KMS-11 (cell line): ENCODE measurements around the gene SOHLH2.

Source experiments
- H2AFZ ChIP-seq: fragments of 200-600 bp; sonication (generic); 2 replicates; pipeline ENCODE4 v1.6.1; 2016; ENCODE audit warnings: antibody characterized with exemption, mixed run types, low read depth
- H3K27ac ChIP-seq: fragments of 200-600 bp; sonication (generic); 2 replicates; pipeline ENCODE4 v1.6.1; 2016; ENCODE audit warnings: mild to moderate bottlenecking, mixed run types
- H3K27me3 ChIP-seq: fragments of 200-600 bp; sonication (generic); 2 replicates; pipeline ENCODE4 v1.6.1; 2017; ENCODE audit warnings: mild to moderate bottlenecking, low read depth, mixed run types, moderate library complexity; ENCODE audit not compliant: insufficient read depth
- H3K36me3 ChIP-seq: fragments of 200-600 bp; sonication (generic); 2 replicates; pipeline ENCODE4 v1.6.1; 2017; ENCODE audit warnings: mild to moderate bottlenecking, mixed run types; ENCODE audit not compliant: insufficient read depth
- H3K4me1 ChIP-seq: fragments of 200-600 bp; sonication (generic); 2 replicates; pipeline ENCODE4 v1.6.1; 2016; ENCODE audit warnings: mild to moderate bottlenecking, low read depth, mixed run types; ENCODE audit not compliant: poor library complexity, severe bottlenecking
- H3K4me2 ChIP-seq: fragments of 200-600 bp; sonication (generic); 2 replicates; pipeline ENCODE4 v1.7.0; 2016; ENCODE audit warnings: mild to moderate bottlenecking, mixed run types
- H3K4me3 ChIP-seq: fragments of 200-600 bp; sonication (generic); IDR thresholded peaks from 2 replicates; pipeline ENCODE4 v1.6.1; 2017; ENCODE audit warnings: low read depth, low read length, mixed read lengths; ENCODE audit not compliant: insufficient read depth
- H3K79me2 ChIP-seq: fragments of 200-600 bp; sonication (generic); 2 replicates; pipeline ENCODE4 v1.6.1; 2016; ENCODE audit warnings: low read depth, mixed run types; ENCODE audit not compliant: insufficient read depth
- H3K9ac ChIP-seq: fragments of 200-600 bp; sonication (generic); 2 replicates; pipeline ENCODE4 v1.6.1; 2016; ENCODE audit warnings: mild to moderate bottlenecking, mixed run types
- H4K20me1 ChIP-seq: fragments of 200-600 bp; sonication (generic); 2 replicates; pipeline ENCODE4 v1.6.1; 2016; ENCODE audit warnings: mild to moderate bottlenecking, mixed run types; ENCODE audit not compliant: insufficient read depth
- CTCF ChIP-seq: fragments of 200-600 bp; sonication (generic); conservative IDR thresholded peaks from 2 replicates; pipeline ENCODE4 v1.6.1; 2017; ENCODE audit warnings: low read depth, mild to moderate bottlenecking, antibody characterized with exemption, low read length, moderate library complexity, mixed read lengths

SOHLH2 gene

GRCh38 chr13:36133950-36134626, 80.3 kb downstream of the SOHLH2 start:
- no peak for TF ChIP-seq CTCF
- no peak overlapping the region for H3K9ac ChIP-seq
- H3K36me3 ChIP-seq: no peaks in the 10 kb centered on the region
- no peak overlapping the region for H3K27ac ChIP-seq
- H3K4me1 ChIP-seq: no peaks in the 10 kb centered on the region
- H4K20me1 ChIP-seq: no peaks in the 10 kb centered on the region
- H3K4me3 ChIP-seq: no peak overlapping the region
- H3K27me3 ChIP-seq: no peaks in the 10 kb centered on the region
- no peak overlapping the region for H3K4me2 ChIP-seq
- H3K79me2 ChIP-seq: no peaks in the 10 kb centered on the region
- no peak overlapping the region for H2AFZ ChIP-seq

GRCh38 chr13:36132376-36132775, 82.0 kb downstream of the SOHLH2 start:
- H3K79me2 ChIP-seq: no peaks in the 10 kb centered on the region
- no peak overlapping the region for H2AFZ ChIP-seq
- no peaks in the 10 kb centered on the region for H3K36me3 ChIP-seq
- H3K4me1 ChIP-seq: no peaks in the 10 kb centered on the region
- no peak overlapping the region for H3K4me3 ChIP-seq
- no peak overlapping the region for H3K27ac ChIP-seq
- no peaks in the 10 kb centered on the region for H4K20me1 ChIP-seq
- H3K4me2 ChIP-seq: no peak overlapping the region
- no peaks in the 10 kb centered on the region for H3K27me3 ChIP-seq
- no peak overlapping the region for H3K9ac ChIP-seq
- TF ChIP-seq CTCF: no peak

- no peak overlapping the region for H3K9ac ChIP-seq
- no peak for TF ChIP-seq CTCF
- no peak overlapping the region for H2AFZ ChIP-seq
- no peak overlapping the region for H3K27ac ChIP-seq
- H3K4me3 ChIP-seq: no peak overlapping the region
- no peak overlapping the region for H3K4me2 ChIP-seq
- H4K20me1 ChIP-seq: no peaks in the 10 kb centered on the region
- H3K79me2 ChIP-seq: no peaks in the 10 kb centered on the region
- H3K27me3 ChIP-seq: no peaks in the 10 kb centered on the region
- H3K4me1 ChIP-seq: no peaks in the 10 kb centered on the region
- no peaks in the 10 kb centered on the region for H3K36me3 ChIP-seq
Observed at GRCh38 chr13:36131931-36132297, 82.4 kb downstream of the SOHLH2 start.

- Histone ChIP-seq H3K79me2 (no peaks in the 10 kb centered on the region), H2AFZ (peak within 1 kb of the TSS; percentile 61), H3K27ac (no peak within 1 kb of the TSS), H3K36me3 (no peaks in the 10 kb centered on the region), H3K4me3 (no peak within 1 kb of the TSS), H3K27me3 (no peaks in the 10 kb centered on the region), H3K4me1 (no peaks in the 10 kb centered on the region), H3K4me2 (no peak within 1 kb of the TSS; the same call in 1 of the 2 replicates), H4K20me1 (no peaks in the 10 kb centered on the region), H3K9ac (no peak within 1 kb of the TSS)
- no peak for TF ChIP-seq CTCF
Observed at GRCh38 chr13:36131222-36131930, 83.0 kb downstream of the SOHLH2 start, which contains the start of gene DCLK1. Gene DCLK1 (minus strand): TSS chr13:36131382.
